Fibroblast of lung (primary cell): ENCODE measurements around the gene AMDHD2.
"Not testable (repeated sequence)": the region's sequence is repeated elsewhere in the genome, so short reads cannot be mapped to it uniquely, and the experiment has no call there.

Experiments used
- EZH2 ChIP-seq: IDR thresholded peaks from 2 replicates; pipeline ENCODE4 v1.5.1; 2012; ENCODE audit warnings: low read length, control low read depth, mild to moderate bottlenecking; ENCODE audit errors: missing control alignments
- TF ChIP-seq, protein P1 (sequence below), 2 donors: IDR thresholded peaks in 1 of 2; conservative IDR thresholded peaks in 1 of 2; 1 replicate in 1 of 2; 2 replicates in 1 of 2; pipeline ENCODE4 v1.5.1; 2011 to 2012; ENCODE audit warnings: low read length in 2 of 2, control low read depth in 1 of 2, inconsistent platforms in 1 of 2, low read depth in 1 of 2, mild to moderate bottlenecking in 1 of 2

DNA sequence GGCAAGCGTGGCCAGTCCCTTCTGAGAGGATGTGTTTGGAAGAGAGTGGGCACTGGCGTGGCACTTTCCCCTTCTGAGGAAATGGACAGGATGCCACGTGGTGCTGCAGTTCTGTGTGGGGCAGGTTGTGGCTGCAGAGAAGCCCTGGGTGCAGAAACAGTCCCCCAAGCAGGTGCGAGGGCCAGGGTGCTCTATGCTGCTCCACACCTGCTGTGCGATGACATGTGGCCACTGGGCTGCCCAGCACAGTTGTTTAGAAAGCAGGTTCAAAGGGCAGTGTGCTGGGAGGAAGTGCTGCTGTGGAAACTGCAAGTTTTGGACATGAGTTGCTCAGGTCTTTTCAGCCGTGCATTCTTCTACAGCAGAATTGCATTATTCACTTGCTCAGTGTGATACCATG lies 21.2 kb downstream of the AMDHD2 start:
- TF ChIP-seq, protein P1, sequence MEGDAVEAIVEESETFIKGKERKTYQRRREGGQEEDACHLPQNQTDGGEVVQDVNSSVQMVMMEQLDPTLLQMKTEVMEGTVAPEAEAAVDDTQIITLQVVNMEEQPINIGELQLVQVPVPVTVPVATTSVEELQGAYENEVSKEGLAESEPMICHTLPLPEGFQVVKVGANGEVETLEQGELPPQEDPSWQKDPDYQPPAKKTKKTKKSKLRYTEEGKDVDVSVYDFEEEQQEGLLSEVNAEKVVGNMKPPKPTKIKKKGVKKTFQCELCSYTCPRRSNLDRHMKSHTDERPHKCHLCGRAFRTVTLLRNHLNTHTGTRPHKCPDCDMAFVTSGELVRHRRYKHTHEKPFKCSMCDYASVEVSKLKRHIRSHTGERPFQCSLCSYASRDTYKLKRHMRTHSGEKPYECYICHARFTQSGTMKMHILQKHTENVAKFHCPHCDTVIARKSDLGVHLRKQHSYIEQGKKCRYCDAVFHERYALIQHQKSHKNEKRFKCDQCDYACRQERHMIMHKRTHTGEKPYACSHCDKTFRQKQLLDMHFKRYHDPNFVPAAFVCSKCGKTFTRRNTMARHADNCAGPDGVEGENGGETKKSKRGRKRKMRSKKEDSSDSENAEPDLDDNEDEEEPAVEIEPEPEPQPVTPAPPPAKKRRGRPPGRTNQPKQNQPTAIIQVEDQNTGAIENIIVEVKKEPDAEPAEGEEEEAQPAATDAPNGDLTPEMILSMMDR (conservative IDR thresholded peaks at IDR 0.05 in 1 of 2, IDR thresholded peaks at IDR 0.05 in 1 of 2; ENCODE audit: low read depth in 1 of 2, low read length in 2 of 2): not testable (repeated sequence)
- not testable (repeated sequence) for TF ChIP-seq EZH2
